Caco-2 (cell line): ENCODE measurements around the gene ALDH1A3. TPM values are rescaled to one million over a fixed set of nuclear protein-coding genes. Genes with fewer than 3 reads are reported as not detected.

Source experiments
- BruUV-seq: library from RNA; stranded (reverse); fragments of 400-500 nt; replicated peaks from 2 replicates; lab custom pipeline; 2021; lab: Mats Ljungman, UMichigan
- CTCF ChIA-PET: fragments of 300-600 bp; sonication (Branson Sonifier 250); formaldehyde crosslinking; loops from one replicate; lab custom pipeline; 2022; ENCODE audit warnings: antibody characterized with exemption; lab: Charles Lee
- POLR2A ChIA-PET: fragments of 300-600 bp; sonication (Branson Sonifier 250); formaldehyde crosslinking; loops from one replicate; lab custom pipeline; 2022; ENCODE audit warnings: antibody characterized with exemption; lab: Charles Lee
- DNase-seq, 2 experiments: peaks; one replicate each; pipeline versions ENCODE4 v3.0.0 to v3.0.0-alpha.2; 2020 to 2022
- H3K27me3 ChIP-seq: replicated peaks from 2 replicates; pipeline ENCODE4 v1.6.0; 2011; ENCODE audit warnings: low read length; ENCODE audit not compliant: control insufficient read depth, insufficient read depth
- H3K36me3 ChIP-seq: 2 replicates; pipeline ENCODE4 v1.5.1; 2011; ENCODE audit warnings: low read length; ENCODE audit not compliant: control insufficient read depth, insufficient read depth
- H3K4me1 ChIP-seq: fragments of 250-450 bp; sonication (Bioruptor Pico); 2 replicates; pipeline ENCODE4 v1.5.1; 2020; ENCODE audit warnings: mild to moderate bottlenecking
- H3K4me3 ChIP-seq: 2 replicates; pipeline ENCODE4 v1.5.1; 2011; ENCODE audit warnings: low read depth, mild to moderate bottlenecking, control low read depth, low read length
- H3K9me3 ChIP-seq: fragments of 250-450 bp; sonication (Bioruptor Pico); 2 replicates; pipeline ENCODE4 v1.5.1; 2020; ENCODE audit warnings: mild to moderate bottlenecking, moderate library complexity
- H3K27ac Mint-ChIP-seq: one replicate; pipeline ENCODE4 v1.8.0; 2022; ENCODE audit warnings: mixed read lengths; ENCODE audit not compliant: unreplicated experiment
- H3K27me3 Mint-ChIP-seq: one replicate; pipeline ENCODE4 v1.8.0; 2022; ENCODE audit warnings: mixed read lengths; ENCODE audit not compliant: insufficient read depth, unreplicated experiment
- H3K36me3 Mint-ChIP-seq: one replicate; pipeline ENCODE4 v1.8.0; 2022; ENCODE audit warnings: mild to moderate bottlenecking, mixed read lengths; ENCODE audit not compliant: insufficient read depth, unreplicated experiment
- H3K4me1 Mint-ChIP-seq: one replicate; pipeline ENCODE4 v1.8.0; 2022; ENCODE audit warnings: low read depth, mixed read lengths; ENCODE audit not compliant: unreplicated experiment
- H3K4me3 Mint-ChIP-seq: one replicate; pipeline ENCODE4 v1.8.0; 2022; ENCODE audit warnings: mild to moderate bottlenecking, moderate library complexity, mixed read lengths; ENCODE audit not compliant: unreplicated experiment
- H3K9me3 Mint-ChIP-seq: one replicate; pipeline ENCODE4 v1.8.0; 2022; ENCODE audit warnings: mixed read lengths; ENCODE audit not compliant: unreplicated experiment
- intact Hi-C: fragments of 100-400 bp; cut with micrococcal nuclease; formaldehyde crosslinking; loops from one replicate; pipeline ENCODE4 v1.10.0; 2022; ENCODE audit not compliant: unreplicated experiment
- total RNA-seq: library from RNA; stranded (reverse); gene quantifications from 2 replicates; pipeline ENCODE4 v1.2.3, GENCODE V29; 2022
- TF ChIP-seq, protein P1 (sequence below), 2 experiments: fragments of 200-600 bp in 1 of 2; IDR thresholded peaks; 1 replicate in 1 of 2; 2 replicates in 1 of 2; pipeline versions ENCODE4 v1.5.1 to v1.8.0; 2011 to 2022; ENCODE audit warnings: antibody characterized with exemption in 1 of 2, control low read depth in 1 of 2, inconsistent platforms in 1 of 2, low read depth in 1 of 2, low read length in 1 of 2, mild to moderate bottlenecking in 1 of 2, moderate library complexity in 1 of 2; ENCODE audit not compliant: insufficient read depth in 1 of 2, severe bottlenecking in 1 of 2, unreplicated experiment in 1 of 2

The ALDH1A3 gene
- total RNA-seq, 1 experiment from 2014 or later = 6.6 TPM

DNA sequence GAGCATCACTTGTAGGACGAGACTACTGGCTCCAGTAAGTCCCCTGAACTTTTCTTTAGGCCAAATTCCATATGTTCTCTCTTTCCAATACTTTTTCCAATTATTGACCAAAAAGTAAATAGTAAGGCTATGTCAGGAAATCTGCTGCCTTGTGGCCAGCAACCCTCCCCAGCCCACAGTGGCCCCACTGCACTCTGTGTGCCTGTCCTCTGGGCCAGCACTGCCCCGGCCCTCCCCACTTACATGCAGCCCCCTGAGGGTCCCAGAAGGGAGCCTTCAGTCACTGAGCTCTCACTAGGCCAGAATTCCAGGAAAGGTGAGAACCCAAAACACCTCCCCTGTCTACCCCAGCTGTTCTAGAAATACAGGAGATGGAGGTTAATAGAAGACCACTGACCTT, 21.3 kb upstream of the ALDH1A3 start:
- Mint-ChIP-seq H3K27me3 (no peaks in the 10 kb centered on the region), H3K4me1 (no peaks in the 10 kb centered on the region), H3K9me3 (no peaks in the 10 kb centered on the region), H3K36me3 (no peaks in the 10 kb centered on the region), H3K27ac (no peak overlapping the region), H3K4me3 (no peak overlapping the region)
- Histone ChIP-seq H3K4me1 (no peaks in the 10 kb centered on the region), H3K27me3 (no peaks in the 10 kb centered on the region), H3K36me3 (no peaks in the 10 kb centered on the region), H3K4me3 (no peak overlapping the region), H3K9me3 (no peaks in the 10 kb centered on the region)
- BruUV-seq = no TSS peak
- TF ChIP-seq, protein P1, sequence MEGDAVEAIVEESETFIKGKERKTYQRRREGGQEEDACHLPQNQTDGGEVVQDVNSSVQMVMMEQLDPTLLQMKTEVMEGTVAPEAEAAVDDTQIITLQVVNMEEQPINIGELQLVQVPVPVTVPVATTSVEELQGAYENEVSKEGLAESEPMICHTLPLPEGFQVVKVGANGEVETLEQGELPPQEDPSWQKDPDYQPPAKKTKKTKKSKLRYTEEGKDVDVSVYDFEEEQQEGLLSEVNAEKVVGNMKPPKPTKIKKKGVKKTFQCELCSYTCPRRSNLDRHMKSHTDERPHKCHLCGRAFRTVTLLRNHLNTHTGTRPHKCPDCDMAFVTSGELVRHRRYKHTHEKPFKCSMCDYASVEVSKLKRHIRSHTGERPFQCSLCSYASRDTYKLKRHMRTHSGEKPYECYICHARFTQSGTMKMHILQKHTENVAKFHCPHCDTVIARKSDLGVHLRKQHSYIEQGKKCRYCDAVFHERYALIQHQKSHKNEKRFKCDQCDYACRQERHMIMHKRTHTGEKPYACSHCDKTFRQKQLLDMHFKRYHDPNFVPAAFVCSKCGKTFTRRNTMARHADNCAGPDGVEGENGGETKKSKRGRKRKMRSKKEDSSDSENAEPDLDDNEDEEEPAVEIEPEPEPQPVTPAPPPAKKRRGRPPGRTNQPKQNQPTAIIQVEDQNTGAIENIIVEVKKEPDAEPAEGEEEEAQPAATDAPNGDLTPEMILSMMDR (IDR thresholded peaks at IDR 0.05; ENCODE audit: insufficient read depth in 1 of 2, low read depth in 1 of 2, low read length in 1 of 2, severe bottlenecking in 1 of 2, unreplicated experiment in 1 of 2) = no peak
- CTCF ChIA-PET = no interaction called here
- POLR2A ChIA-PET = no interaction called here
- DNase-seq = no peak
- intact Hi-C loops = no loop called here

GRCh38 chr15:100859970-100860828, 19.4 kb upstream of the ALDH1A3 start:
- ChIA-PET POLR2A (no interaction called here), CTCF (no interaction called here)
- Mint-ChIP-seq H3K36me3 (no peaks in the 10 kb centered on the region), H3K27me3 (no peaks in the 10 kb centered on the region), H3K4me3 (no peak overlapping the region), H3K27ac (no peak overlapping the region), H3K4me1 (no peaks in the 10 kb centered on the region), H3K9me3 (no peaks in the 10 kb centered on the region)
- Histone ChIP-seq H3K4me3 (no peak overlapping the region), H3K27me3 (no peaks in the 10 kb centered on the region), H3K4me1 (no peaks in the 10 kb centered on the region), H3K9me3 (no peaks in the 10 kb centered on the region), H3K36me3 (no peaks in the 10 kb centered on the region)
- intact Hi-C loops = no loop called here
- BruUV-seq = no TSS peak
- no peak for DNase-seq
- TF ChIP-seq, protein P1 (IDR thresholded peaks at IDR 0.05; ENCODE audit: insufficient read depth in 1 of 2, low read depth in 1 of 2, low read length in 1 of 2, severe bottlenecking in 1 of 2, unreplicated experiment in 1 of 2) = no peak

DNA sequence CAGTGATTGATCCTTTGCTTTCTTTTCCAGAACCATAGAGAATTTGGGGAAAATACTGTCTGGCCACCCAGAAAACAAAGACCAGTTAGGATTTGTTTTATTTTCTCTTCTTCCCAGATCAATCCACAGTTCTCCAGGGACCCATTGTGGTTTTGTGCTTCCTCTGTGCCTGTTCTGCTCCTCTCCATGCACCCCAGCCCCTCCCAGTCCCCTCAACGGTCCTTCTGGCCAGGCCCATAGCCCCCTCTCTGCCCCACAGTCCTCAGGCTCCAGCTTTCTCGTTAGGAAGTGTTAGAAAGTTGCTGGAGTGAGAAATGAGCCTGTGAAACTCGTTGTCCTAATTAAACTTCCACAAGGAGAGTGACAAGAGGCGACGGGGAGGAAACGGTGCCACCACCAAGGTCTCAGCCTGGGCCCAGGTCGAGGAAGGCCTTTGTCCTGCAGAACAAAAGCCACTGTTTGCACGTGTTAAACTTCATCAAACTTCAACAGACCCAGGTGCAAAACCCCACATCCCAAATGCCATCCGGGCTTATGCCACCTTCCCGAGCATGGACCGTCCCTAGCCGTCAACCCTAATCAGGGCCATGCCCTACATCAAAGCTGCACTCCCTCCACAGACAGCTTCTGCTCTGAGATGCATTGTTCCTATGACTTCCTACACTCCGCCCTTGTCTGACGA, 18.7 kb upstream of the ALDH1A3 start:
- H3K4me1 ChIP-seq = no peaks in the 10 kb centered on the region
- Mint-ChIP-seq H3K36me3 (no peaks in the 10 kb centered on the region), H3K4me1 (no peaks in the 10 kb centered on the region), H3K27ac (no peak overlapping the region), H3K4me3 (no peak overlapping the region), H3K9me3 (no peaks in the 10 kb centered on the region), H3K27me3 (no peaks in the 10 kb centered on the region)
- H3K9me3 ChIP-seq = no peaks in the 10 kb centered on the region
- no peak for DNase-seq
- CTCF ChIA-PET = no interaction called here
- no TSS peak for BruUV-seq
- H3K4me3 ChIP-seq = no peak overlapping the region
- TF ChIP-seq, protein P1 (IDR thresholded peaks at IDR 0.05; ENCODE audit: insufficient read depth in 1 of 2, low read depth in 1 of 2, low read length in 1 of 2, severe bottlenecking in 1 of 2, unreplicated experiment in 1 of 2) = no peak
- intact Hi-C loops = no loop called here
- H3K36me3 ChIP-seq = no peaks in the 10 kb centered on the region
- POLR2A ChIA-PET = no interaction called here
- H3K27me3 ChIP-seq = no peaks in the 10 kb centered on the region
